Raji (cell line): ENCODE results near the gene RAB41.

Source experiments
- POLR2A ChIP-seq: IDR thresholded peaks from 2 replicates; pipeline ENCODE4 v1.6.1; 2011; ENCODE audit warnings: low read depth, low read length, control low read depth; ENCODE audit not compliant: insufficient read depth

Gene RAB41

DNA sequence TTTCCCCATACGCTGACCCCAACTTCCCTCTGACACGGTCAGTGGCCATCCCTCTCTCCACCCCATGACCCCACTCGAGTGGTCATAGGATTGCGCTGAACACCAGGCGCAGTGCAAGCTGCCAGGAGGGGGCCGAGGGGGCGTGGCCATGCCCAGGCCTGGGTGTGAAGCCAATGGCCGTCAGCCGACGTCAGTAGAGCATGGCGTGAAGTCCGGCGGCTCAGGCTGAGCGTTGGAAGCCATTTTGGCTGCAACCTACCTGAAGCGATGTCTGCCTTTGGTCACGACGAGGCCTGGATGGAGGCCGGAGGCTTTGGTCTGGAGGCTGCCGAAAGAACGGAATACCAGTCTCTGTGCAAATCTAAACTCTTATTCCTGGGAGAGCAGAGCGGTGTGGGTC lies at the start of gene RAB41:
TSS of gene RAB41 (plus strand) at position 222 of the 400 bp plus-strand sequence. CDS start at position 268, 46 bp downstream.
- TF ChIP-seq POLR2A = no peak

DNA sequence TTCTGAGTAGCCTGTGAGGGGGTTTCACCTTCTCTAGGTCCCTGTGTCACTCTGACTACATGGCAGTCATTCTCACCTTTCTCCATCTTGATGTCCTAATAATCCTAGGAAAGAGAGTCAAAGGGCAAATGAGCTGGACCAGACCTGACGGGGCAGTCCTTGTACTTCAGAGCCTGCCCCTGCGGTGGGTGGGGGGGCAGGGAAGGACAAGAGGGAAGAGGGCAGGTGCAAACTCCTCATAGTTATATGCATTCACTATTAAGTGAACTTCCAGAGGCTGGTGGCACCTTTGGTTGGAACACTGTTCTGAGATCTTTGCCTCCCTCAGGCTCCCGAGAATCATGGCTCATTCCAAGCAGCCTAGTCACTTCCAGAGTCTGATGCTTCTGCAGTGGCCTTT lies 47.6 kb upstream of the RAB41 start, which contains the start of gene AWAT1:
TSS of gene AWAT1 (plus strand) at position 301 of the 400 bp plus-strand sequence. CDS start at position 342, 41 bp downstream.
- no peak for TF ChIP-seq POLR2A

GRCh38 chrX:70240751-70241150 lies 41.2 kb upstream of the RAB41 start:
- no peak for TF ChIP-seq POLR2A

GRCh38 chrX:70241501-70241900 lies 40.5 kb upstream of the RAB41 start:
- TF ChIP-seq POLR2A = no peak

- TF ChIP-seq POLR2A = no peak
These were observed 37.1 kb upstream of the RAB41 start for GRCh38 chrX:70244881-70245280.

DNA sequence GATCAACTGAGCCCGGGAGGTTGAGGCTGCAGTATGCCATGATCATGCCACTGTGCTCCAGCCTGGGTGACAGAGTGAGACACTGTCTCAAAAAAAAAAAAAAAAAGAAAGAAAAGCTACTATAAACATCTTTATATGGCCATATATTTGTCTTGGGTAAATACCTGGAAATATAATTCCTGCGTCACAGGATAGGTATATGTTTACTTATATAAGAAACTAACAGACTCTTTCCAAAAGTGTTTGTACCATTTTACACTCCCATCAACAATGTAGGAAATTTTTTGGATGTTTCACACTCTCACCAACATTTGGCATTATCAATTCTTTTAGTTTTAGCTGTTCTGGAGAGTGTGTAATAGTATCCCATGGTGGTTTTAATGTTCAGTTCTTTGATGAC lies 34.7 kb upstream of the RAB41 start:
- TF ChIP-seq POLR2A = no peak

- TF ChIP-seq POLR2A = no peak
These were observed 29.5 kb upstream of the RAB41 start for GRCh38 chrX:70252491-70252890.

- no peak for TF ChIP-seq POLR2A
These were observed 28.5 kb upstream of the RAB41 start for GRCh38 chrX:70253377-70254062.

DNA sequence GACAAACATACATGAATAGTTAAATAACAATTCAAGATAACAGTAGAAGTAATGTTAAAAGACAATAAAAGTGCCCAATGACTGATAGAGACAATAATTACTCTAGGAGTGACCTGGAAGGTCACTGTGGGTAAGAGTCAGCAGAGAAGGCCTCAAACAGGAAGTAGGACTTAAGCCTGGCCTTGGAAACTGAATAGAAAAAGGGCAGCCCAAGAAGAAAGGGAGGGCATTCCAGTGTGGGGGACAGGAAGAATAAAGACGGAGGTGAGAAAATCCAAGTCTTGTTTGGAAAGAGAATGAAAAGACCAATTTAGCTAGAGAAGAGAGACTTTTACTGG lies 27.9 kb upstream of the RAB41 start:
- no peak for TF ChIP-seq POLR2A

- no peak for TF ChIP-seq POLR2A
These were observed 27.1 kb upstream of the RAB41 start for GRCh38 chrX:70254909-70255308.

DNA sequence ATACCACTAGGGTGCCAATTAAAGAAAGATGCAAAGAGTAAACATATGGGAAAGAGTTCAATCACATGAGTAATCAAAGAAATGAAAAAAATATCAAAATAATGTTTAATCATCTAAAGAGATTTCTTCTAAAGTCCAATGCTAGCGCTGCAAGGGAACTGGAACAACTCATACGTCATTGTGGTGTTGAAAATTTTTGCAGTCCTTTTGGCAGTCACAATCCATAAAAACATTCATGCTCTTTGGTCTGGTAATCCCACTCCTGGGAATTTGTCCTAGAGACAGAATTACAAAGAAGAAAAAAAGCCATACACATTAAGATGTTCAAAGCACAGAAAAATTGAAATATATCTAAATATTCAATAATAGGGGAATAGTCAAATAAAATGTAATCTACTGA lies 26.5 kb upstream of the RAB41 start:
- no peak for TF ChIP-seq POLR2A

DNA sequence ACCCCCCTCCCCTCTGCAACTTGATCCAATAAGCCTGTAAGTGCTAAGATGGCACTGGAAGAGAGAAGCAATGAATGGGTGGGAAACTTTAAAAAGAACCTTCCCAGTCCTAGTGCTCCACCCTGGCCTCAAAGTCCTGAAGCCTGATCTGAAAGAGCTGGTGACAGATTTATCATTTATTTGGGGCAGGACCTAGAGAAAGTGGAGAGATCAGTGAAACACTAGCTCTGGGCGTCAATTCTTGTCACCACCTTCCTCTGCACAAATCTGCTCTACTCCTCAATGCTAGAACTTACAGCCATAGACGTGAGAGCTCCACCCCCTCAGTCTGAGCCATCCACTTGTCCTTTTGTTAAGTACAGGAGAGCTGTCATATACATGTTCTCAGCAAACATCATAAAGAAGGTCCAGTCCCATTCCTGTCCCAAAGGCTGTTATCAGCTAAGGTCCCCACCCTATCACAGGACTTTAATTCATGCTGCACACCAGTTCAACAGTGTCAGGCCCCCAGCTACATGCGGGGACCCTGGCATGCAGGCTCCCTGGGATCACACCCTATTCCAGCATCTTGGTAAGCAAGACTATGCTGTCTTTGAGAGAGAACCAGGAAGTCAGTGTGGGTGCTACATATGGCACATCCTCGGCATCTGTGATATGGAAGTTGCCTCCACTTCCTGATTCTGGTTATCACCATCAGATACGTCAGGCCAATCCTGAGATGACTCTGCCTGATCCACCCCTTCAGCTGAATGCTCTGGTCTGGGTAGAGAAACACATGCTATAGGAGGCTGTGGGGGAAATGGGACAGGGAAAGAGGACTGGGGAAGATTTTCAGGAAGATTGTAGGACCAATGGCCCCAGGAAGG lies 24.3 kb upstream of the RAB41 start:
- no peak for TF ChIP-seq POLR2A

DNA sequence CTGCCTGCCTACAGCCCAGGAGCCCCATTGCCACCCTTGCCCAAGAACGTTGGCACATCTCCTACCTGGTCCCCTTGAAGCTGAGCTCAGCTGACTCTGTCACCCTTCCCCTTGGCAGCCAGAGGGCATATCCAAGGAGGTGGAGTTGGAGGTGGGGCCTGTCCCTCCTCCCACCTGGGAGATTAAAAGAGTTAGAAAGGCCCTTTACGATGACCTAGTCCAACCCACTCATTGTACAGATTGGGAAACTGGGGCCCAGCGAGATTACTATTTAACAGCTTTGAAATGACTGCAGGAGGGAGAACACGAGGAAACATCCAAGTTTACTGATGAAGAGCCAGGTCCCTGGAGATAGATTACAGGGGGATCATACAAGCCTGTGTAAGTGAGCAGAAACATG lies 21.9 kb upstream of the RAB41 start, which contains the start of gene P2RY4:
TSS of gene P2RY4 (minus strand) at position 101 of the 400 bp plus-strand sequence. CDS start 580 bp downstream, outside the sequence.
- no peak for TF ChIP-seq POLR2A

DNA sequence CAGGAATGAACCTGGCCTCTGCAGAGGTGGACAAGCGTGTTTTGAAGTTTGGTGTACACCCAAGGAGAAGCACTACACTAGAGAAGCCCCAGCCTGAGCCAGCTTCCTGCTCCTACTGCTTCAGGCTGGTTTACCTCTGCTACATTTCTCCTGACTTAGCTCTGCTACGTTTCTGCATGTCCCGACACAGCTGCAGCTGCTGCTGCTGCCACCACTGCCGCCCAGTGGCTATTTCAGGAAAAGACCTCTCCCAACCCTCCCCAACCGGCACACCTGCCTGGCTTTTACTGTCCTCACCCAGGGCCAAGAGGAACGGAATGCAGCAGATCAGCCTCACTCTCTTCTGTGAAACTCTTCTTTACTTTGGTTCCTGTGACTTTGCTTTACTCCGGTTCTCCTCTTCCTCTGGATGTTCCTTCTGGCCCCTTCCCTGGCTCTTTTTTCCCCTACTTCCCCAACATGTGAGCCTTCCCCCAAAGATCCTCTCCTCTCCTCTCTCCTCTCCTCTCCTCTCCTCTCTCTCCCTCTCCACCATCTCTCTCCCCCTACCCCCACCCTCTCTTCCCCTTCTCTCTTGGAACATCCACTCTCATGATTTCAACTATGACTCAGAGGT lies 18.9 kb upstream of the RAB41 start:
- no peak for TF ChIP-seq POLR2A

DNA sequence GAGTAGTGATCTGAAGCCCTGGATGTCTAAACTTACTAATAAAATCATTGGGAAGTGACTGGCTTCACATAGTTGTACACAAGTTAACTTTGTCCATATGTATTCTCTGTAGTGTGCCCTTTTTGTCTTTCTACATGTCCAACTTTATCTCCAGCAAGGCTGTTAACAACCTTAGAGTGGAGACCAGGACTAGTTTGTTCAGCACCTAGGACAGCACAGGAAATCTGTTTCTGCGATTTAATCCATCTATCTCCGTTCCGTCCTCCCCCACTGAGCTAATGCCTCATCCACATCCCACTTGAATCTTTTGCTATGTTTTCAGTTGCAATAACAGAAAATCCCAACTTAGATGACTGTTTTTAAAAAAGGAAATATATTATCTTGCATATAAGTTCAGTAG lies 17.2 kb upstream of the RAB41 start:
- TF ChIP-seq POLR2A = no peak

DNA sequence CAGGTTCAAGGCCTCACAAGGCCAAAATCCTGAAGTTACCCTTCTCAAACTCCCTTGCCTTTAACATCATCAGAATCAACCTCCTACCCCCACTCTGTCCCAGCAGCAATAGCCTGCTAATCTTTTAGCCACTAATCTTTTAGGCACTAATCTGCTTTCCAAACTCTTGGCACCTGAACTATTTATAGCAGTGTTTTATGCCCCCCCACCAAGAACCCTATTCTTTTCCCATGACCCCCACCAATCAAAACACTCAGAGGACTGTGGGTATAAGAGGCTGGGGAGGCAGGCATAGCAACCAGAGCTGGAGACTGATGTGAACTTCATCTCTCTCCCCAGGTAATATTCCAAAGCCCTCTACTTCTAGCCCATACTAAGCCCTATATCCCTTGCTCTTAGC lies 13.9 kb upstream of the RAB41 start, which contains the start of gene ARR3:
TSS of gene ARR3 (plus strand) at position 301 of the 400 bp plus-strand sequence. CDS start 1,052 bp downstream, outside the sequence.
- no peak for TF ChIP-seq POLR2A
